ENCODE results near the gene DNAJB6.

Gene DNAJB6

DNA sequence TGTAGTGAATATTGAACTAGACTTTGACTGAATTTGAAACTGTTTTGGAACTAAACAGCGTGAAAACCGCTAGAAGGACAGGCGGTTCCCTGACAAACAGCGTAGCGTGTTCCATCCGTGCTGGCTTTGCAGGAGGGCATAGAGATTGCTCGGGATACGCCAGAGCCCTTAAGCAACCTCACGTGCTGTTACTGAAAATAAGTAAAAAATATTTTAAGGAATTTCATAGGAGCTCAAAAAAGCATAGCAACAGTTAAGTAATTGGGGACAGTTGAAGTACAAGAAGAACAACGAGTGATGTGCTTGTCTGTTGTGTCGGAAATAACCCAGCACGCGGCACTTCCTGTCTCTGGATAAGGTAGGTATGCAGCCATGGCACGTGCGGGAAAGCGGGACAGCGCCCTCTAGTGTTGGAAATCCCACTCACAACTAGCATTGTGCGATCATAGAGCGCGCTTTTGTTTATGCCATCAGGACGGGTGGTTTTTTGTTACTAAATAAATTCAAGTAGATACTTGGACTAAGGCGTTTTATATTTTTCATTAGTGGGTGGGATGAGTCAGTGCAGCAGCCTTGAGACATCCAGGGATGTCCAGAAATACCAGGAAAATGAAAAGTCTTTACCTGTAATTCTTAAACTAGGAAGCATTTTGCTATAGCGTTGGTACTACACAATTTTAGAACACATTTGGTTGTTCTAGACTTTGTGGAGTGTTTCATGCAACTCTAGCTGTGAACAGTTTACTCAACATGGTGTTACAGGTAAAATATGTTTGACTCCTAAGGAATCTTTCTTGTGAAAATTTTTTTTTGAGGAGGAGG is 50.4 kb downstream of the DNAJB6 start:
- H3K4me3 ChIP-seq (ENCODE audit: low read depth, low read length), result no peak overlapping the region
- peak; percentile 96 for DNase-seq (ENCODE audit: low read depth)
- peak; percentile 89 for TF ChIP-seq CTCF (conservative IDR thresholded peaks at IDR 0.05; ENCODE audit: low read depth, low read length)

DNA sequence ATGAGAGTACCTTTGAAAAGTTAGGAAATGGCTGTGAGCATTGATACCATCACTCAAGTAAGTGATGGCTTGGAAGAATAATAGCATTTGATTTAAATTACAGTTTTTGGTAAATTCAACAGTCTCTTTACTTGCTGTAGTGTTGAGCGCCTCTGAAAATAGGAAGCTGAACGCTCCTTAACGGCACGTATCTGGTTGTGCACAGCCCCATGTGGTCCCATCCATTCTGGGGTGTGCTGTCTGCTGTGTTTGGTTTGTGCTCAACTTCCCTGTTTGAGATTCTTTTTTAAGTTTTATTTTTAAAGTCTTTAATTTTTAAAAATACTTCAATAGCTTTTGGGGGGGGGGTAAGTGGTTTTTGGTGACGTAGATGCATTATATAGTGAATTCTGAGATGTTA is 51.5 kb downstream of the DNAJB6 start:
- no peak for TF ChIP-seq CTCF (conservative IDR thresholded peaks at IDR 0.05; ENCODE audit: low read depth, low read length)
- no peak overlapping the region for H3K4me3 ChIP-seq (ENCODE audit: low read depth, low read length)
- DNase-seq (ENCODE audit: low read depth), result no peak

GRCh38 chr7:157389951-157390730 is 53.3 kb downstream of the DNAJB6 start:
- DNase-seq (ENCODE audit: low read depth), result peak; percentile 85
- no peak for TF ChIP-seq CTCF (conservative IDR thresholded peaks at IDR 0.05; ENCODE audit: low read depth, low read length)
- no peak overlapping the region for H3K4me3 ChIP-seq (ENCODE audit: low read depth, low read length)

- no peak for DNase-seq (ENCODE audit: low read depth)
- TF ChIP-seq CTCF (conservative IDR thresholded peaks at IDR 0.05; ENCODE audit: low read depth, low read length), result no peak
- H3K4me3 ChIP-seq (ENCODE audit: low read depth, low read length), result no peak overlapping the region
These were observed 54.4 kb downstream of the DNAJB6 start for GRCh38 chr7:157391036-157391710.

GRCh38 chr7:157392256-157393037 is 55.6 kb downstream of the DNAJB6 start:
- no peak overlapping the region for H3K4me3 ChIP-seq (ENCODE audit: low read depth, low read length)
- no peak for DNase-seq (ENCODE audit: low read depth)
- no peak for TF ChIP-seq CTCF (conservative IDR thresholded peaks at IDR 0.05; ENCODE audit: low read depth, low read length)

Measured in choroid plexus epithelial cell (primary cell).